AG10803 (cell line): ENCODE data around the gene NARS2.

Source experiments
- DNase-seq: peaks from one replicate; pipeline ENCODE4 v3.0.0; 2010; ENCODE audit warnings: low read depth
- H3K4me3 ChIP-seq: 2 replicates; pipeline ENCODE4 v1.5.1; 2011; ENCODE audit warnings: mild to moderate bottlenecking, low read length, control low read depth
- CTCF ChIP-seq: conservative IDR thresholded peaks from 2 replicates; pipeline ENCODE4 v1.5.1; 2011; ENCODE audit warnings: mild to moderate bottlenecking, low read length, control low read depth, inconsistent platforms

The NARS2 gene

GRCh38 chr11:78427615-78428265 lies 146.9 kb downstream of the NARS2 start:
- H3K4me3 ChIP-seq, result no peak overlapping the region

GRCh38 chr11:78426845-78427244 lies 147.8 kb downstream of the NARS2 start:
- TF ChIP-seq CTCF, result no peak
- H3K4me3 ChIP-seq, result no peak overlapping the region
- DNase-seq, result no peak

More at GRCh38 chr11:78427615-78428265, 146.9 kb downstream of the NARS2 start:
- no peak for TF ChIP-seq CTCF
- DNase-seq, result no peak

DNA sequence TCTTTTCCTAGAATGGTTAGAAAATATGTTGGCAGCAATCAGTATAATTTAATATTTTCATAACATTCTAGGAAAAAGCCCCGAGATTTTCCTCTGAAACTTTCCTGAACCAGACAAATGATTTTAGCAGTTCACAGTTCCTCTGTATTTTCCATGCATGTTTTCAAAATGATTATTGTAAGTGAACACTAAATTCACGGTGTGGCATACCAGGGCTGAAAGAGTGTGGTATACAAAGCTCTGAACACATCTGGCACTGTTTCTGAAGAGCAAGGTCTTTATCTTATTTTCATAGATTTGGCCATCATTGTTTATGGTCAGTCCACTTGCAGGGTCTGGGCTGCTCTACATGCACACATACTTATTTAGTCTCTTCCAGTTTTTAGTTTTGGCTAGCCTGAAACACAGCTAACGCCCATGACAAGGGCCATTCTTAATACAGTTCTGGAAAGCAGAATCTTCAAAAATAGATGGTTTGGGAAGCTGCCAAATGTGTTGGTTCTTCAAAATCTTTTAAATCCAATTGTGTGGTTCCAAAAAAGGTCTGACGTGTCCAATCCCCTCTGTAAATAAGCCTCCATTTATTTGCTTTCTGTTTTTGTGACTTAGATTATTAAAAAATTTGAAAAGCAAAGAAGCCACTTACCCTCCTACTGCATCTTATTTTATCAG lies 149.1 kb downstream of the NARS2 start:
- TF ChIP-seq CTCF, result no peak
- no peak for DNase-seq
- H3K4me3 ChIP-seq, result no peak overlapping the region

GRCh38 chr11:78424334-78425270 lies 150.1 kb downstream of the NARS2 start:
- DNase-seq, result peak; percentile 64
- no peak overlapping the region for H3K4me3 ChIP-seq
- no peak for TF ChIP-seq CTCF

DNA sequence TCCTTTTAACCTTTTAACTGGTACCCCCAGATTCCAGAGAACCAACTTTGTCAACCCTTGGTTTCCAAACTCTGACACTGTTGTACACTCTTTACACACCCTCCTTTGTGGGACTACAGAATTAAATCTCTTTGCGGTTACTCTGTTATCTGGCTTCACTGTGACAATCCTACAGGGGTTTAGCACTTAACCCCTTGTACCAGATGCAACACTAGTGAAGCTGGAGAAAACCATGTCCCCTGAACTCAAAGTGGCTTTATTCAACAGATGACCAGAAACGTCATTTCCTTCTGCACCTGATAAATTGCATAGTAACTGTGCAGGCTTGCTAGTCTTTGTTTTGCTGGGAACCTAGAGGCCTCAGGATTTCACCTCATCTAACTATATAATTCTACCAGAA lies 151.4 kb downstream of the NARS2 start:
- H3K4me3 ChIP-seq, result no peak overlapping the region
- no peak for DNase-seq
- no peak for TF ChIP-seq CTCF

- H3K4me3 ChIP-seq, result no peak overlapping the region
- peak; percentile 50 for DNase-seq
- TF ChIP-seq CTCF, result no peak
Observed at GRCh38 chr11:78420796-78421209, 153.9 kb downstream of the NARS2 start.
